HL-60 (cell line): ENCODE results near the gene EREG.

Experiments used
- DNase-seq, 2 experiments: peaks; one replicate each; pipeline ENCODE4 v3.0.0-alpha.2; 2010 to 2020; ENCODE audit warnings: low read depth in 1 of 2, low spot score in 1 of 2
- H3K27ac ChIP-seq: fragments of 250-450 bp; sonication (Bioruptor Pico); replicated peaks from 2 replicates; pipeline ENCODE4 v1.5.1; 2020; ENCODE audit warnings: mild to moderate bottlenecking, moderate library complexity
- H3K27me3 ChIP-seq: fragments of 250-450 bp; sonication (Bioruptor Pico); 2 replicates; pipeline ENCODE4 v1.5.1; 2021; ENCODE audit warnings: mild to moderate bottlenecking, moderate library complexity; ENCODE audit not compliant: insufficient read depth, poor library complexity, severe bottlenecking
- H3K4me3 ChIP-seq: replicated peaks from 2 replicates; pipeline ENCODE4 v1.5.1; 2011; ENCODE audit warnings: mild to moderate bottlenecking, control low read depth, low read length; ENCODE audit not compliant: insufficient read depth
- CTCF ChIP-seq: IDR thresholded peaks from one replicate; pipeline ENCODE4 v1.5.1; 2011; ENCODE audit warnings: low read length, control low read depth, inconsistent platforms; ENCODE audit not compliant: insufficient read depth
- GABPA ChIP-seq: IDR thresholded peaks from 2 replicates; pipeline ENCODE4 v1.6.1; 2012; ENCODE audit warnings: low read depth
- POLR2AphosphoS5 ChIP-seq: IDR thresholded peaks from 2 replicates; pipeline ENCODE4 v1.6.1; 2012; ENCODE audit warnings: low read depth
- REST ChIP-seq: IDR thresholded peaks from 2 replicates; pipeline ENCODE4 v1.6.1; 2012; ENCODE audit warnings: low read depth; ENCODE audit not compliant: insufficient replicate concordance
- SPI1 ChIP-seq: IDR thresholded peaks from 2 replicates; pipeline ENCODE4 v1.6.1; 2012; ENCODE audit warnings: low read depth, mild to moderate bottlenecking, borderline replicate concordance

The EREG gene

GRCh38 chr4:74362347-74362746 is 2.6 kb upstream of the EREG start:
- DNase-seq: no peak
- TF ChIP-seq CTCF: no peak
- no peak for TF ChIP-seq GABPA
- no peak for TF ChIP-seq SPI1
- no peak for TF ChIP-seq POLR2AphosphoS5
- TF ChIP-seq REST: no peak
- Histone ChIP-seq H3K27me3 (no peaks in the 10 kb centered on the region), H3K27ac (no peak overlapping the region), H3K4me3 (no peak overlapping the region)

GRCh38 chr4:74364256-74364651 is 691 bp upstream of the EREG start:
- Histone ChIP-seq H3K27ac (no peak overlapping the region), H3K27me3 (no peaks in the 10 kb centered on the region), H3K4me3 (no peak overlapping the region)
- no peak for TF ChIP-seq GABPA
- TF ChIP-seq CTCF: no peak
- no peak for TF ChIP-seq POLR2AphosphoS5
- no peak for TF ChIP-seq SPI1
- no peak for TF ChIP-seq REST
- DNase-seq: no peak

GRCh38 chr4:74365761-74366160 is 816 bp downstream of the EREG start:
- no peak overlapping the region for H3K4me3 ChIP-seq
- H3K27me3 ChIP-seq: no peaks in the 10 kb centered on the region
- no peak for TF ChIP-seq GABPA
- no peak for TF ChIP-seq CTCF
- TF ChIP-seq SPI1: no peak
- no peak for TF ChIP-seq REST
- no peak for TF ChIP-seq POLR2AphosphoS5
- H3K27ac ChIP-seq: no peak overlapping the region
- no peak for DNase-seq
